ENCODE results near the gene DACH1.

- TF ChIP-seq CTCF (IDR thresholded peaks at IDR 0.05; ENCODE audit: insufficient read depth, low read depth, low read length) (no peak), EZH2 (IDR thresholded peaks at IDR 0.05; ENCODE audit: insufficient read depth, low read length) (no peak)
These were observed 278.0 kb downstream of the DACH1 start for GRCh38 chr13:71589032-71589431.
